ENCODE results near the gene NAT10. TPM values are rescaled to one million over a fixed set of nuclear protein-coding genes. Genes with fewer than 3 reads are reported as not detected.
"Not testable (repeated sequence)": the region's sequence is repeated elsewhere in the genome, so short reads cannot be mapped to it uniquely, and the experiment has no call there.

The NAT10 gene
- total RNA-seq, 2 experiments from 2014 or later, result 129 to 137 TPM

DNA sequence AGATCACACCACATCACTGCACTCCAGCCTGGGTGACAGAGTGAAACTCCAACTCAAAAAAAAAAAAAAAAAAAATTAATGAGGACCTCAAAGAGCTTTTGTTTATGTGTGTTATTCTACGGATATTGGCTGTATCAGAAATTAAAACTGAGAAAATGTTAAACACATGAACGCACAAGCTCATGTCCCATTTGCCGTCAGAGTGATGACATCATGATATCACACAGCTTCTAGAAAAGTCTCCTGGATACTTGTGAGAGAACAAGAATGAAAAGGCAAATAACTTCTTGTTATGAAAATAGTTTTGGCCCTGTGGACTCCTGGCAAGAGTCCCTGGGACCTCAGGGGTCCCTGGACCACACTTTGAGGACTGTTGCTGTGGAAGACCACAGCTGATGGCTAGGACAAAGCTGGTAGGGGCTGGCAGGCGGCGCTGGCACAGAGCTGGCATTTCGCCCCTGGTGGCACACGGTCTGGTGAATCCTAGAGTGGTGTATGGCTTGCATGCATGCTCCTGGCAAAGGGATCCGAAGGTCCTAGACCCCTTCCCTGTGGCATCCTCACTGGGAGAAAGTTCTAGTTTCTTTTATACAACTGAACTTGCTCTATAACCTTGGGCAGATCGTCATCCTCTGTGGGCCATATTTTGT, 73.7 kb downstream of the NAT10 start:
- no peaks in the 10 kb centered on the region for H3K9me3 Mint-ChIP-seq
- no peaks in the 10 kb centered on the region for H3K36me3 Mint-ChIP-seq (ENCODE audit: low read depth)
- DNase-seq (no peak), ATAC-seq (no peak)
- TF ChIP-seq, protein P1, sequence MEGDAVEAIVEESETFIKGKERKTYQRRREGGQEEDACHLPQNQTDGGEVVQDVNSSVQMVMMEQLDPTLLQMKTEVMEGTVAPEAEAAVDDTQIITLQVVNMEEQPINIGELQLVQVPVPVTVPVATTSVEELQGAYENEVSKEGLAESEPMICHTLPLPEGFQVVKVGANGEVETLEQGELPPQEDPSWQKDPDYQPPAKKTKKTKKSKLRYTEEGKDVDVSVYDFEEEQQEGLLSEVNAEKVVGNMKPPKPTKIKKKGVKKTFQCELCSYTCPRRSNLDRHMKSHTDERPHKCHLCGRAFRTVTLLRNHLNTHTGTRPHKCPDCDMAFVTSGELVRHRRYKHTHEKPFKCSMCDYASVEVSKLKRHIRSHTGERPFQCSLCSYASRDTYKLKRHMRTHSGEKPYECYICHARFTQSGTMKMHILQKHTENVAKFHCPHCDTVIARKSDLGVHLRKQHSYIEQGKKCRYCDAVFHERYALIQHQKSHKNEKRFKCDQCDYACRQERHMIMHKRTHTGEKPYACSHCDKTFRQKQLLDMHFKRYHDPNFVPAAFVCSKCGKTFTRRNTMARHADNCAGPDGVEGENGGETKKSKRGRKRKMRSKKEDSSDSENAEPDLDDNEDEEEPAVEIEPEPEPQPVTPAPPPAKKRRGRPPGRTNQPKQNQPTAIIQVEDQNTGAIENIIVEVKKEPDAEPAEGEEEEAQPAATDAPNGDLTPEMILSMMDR (IDR thresholded peaks at IDR 0.05), result no peak
- H3K4me1 Mint-ChIP-seq (ENCODE audit: low read depth), result peaks cover 42% of the 10 kb centered on the region
- CTCF ChIA-PET, result interaction anchor here (0.7 to 2.5 kb wide), 3 partner anchors 36 to 243 kb away, joined by 3 to 14 read pairs (median 5); partner anchors contain the start of gene ABTB2
- no peak overlapping the region for H3K4me3 Mint-ChIP-seq
- intact Hi-C loops (cut with micrococcal nuclease), result loop anchor here (5.0 to 10.0 kb wide), 2 partner anchors 63 to 296 kb away; no protein-coding TSS in a partner anchor
- no peaks in the 10 kb centered on the region for H3K27me3 Mint-ChIP-seq
- H3K27ac Mint-ChIP-seq, result no peak overlapping the region
- POLR2A ChIA-PET, result interaction anchor here (0.7 kb wide), 1 partner anchor 55 kb away, joined by 3 read pairs; no protein-coding TSS in a partner anchor

GRCh38 chr11:34180040-34180813, 74.8 kb downstream of the NAT10 start:
- no peaks in the 10 kb centered on the region for H3K27me3 Mint-ChIP-seq
- no peak overlapping the region for H3K4me3 Mint-ChIP-seq
- ChIA-PET CTCF (interaction anchor here (0.7 to 2.5 kb wide), 5 partner anchors 10 to 323 kb away, joined by 3 to 14 read pairs (median 4); partner anchors contain the start of gene ABTB2), POLR2A (interaction anchor here (0.7 kb wide), 1 partner anchor 59 kb away, joined by 3 read pairs; no protein-coding TSS in a partner anchor)
- no peaks in the 10 kb centered on the region for H3K36me3 Mint-ChIP-seq (ENCODE audit: low read depth)
- H3K4me1 Mint-ChIP-seq (ENCODE audit: low read depth), result peaks cover 36% of the 10 kb centered on the region
- TF ChIP-seq, protein P1 (IDR thresholded peaks at IDR 0.05), result no peak
- H3K27ac Mint-ChIP-seq, result peak overlapping the region; percentile 61
- H3K9me3 Mint-ChIP-seq, result no peaks in the 10 kb centered on the region
- ATAC-seq, result peak; percentile 68
- intact Hi-C loops (cut with micrococcal nuclease), result loop anchor here (5.0 kb wide), 1 partner anchor 52 kb away; no protein-coding TSS in a partner anchor
- DNase-seq, result peak; percentile 38

- intact Hi-C loops (cut with micrococcal nuclease), result loop anchor here (5.0 kb wide), 1 partner anchor 52 kb away; no protein-coding TSS in a partner anchor
- POLR2A ChIA-PET, result interaction anchor here (0.7 kb wide), 1 partner anchor 59 kb away, joined by 3 read pairs; no protein-coding TSS in a partner anchor
Measured at GRCh38 chr11:34180814-34181165, 75.4 kb downstream of the NAT10 start.

DNA sequence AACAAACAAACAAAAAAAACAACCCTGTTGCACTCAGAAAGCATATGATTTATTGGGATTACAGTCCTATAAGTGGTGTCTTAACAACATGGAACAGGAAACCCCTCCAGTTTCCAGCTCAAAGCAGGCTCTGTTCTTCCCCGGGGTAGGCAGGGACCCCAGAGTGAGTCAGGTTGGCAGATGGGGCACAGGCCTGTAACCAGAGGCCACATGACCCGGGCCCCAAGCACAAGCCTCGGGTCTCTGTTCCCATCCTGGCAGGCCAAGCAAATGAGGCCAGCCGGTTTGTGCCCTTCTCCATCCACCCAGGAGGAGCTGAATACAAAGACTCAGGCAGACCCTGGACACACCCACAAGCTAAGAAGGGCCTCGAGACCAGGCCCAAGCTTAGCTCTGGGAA, 75.8 kb downstream of the NAT10 start:
- H3K4me3 Mint-ChIP-seq, result no peak overlapping the region
- peak; percentile 55 for ATAC-seq
- intact Hi-C loops (cut with micrococcal nuclease), result loop anchor here (5.0 kb wide), 1 partner anchor 51 kb away; no protein-coding TSS in a partner anchor

More at GRCh38 chr11:34180814-34181165, 75.4 kb downstream of the NAT10 start:
- H3K27ac Mint-ChIP-seq, result peak overlapping the region; percentile 61
- H3K4me3 Mint-ChIP-seq; H3K36me3 Mint-ChIP-seq (ENCODE audit: low read depth); DNase-seq; H3K27me3 Mint-ChIP-seq; H3K9me3 Mint-ChIP-seq: not testable (repeated sequence)
- CTCF ChIA-PET, result interaction anchor here (0.7 to 1.3 kb wide), 4 partner anchors 11 to 323 kb away, joined by 3 to 4 read pairs (median 3); no protein-coding TSS in a partner anchor
- H3K4me1 Mint-ChIP-seq (ENCODE audit: low read depth), result peaks cover 31% of the 10 kb centered on the region
- peak; percentile 20 for ATAC-seq

More for the DNA sequence above, 75.8 kb downstream of the NAT10 start:
- peak overlapping the region; percentile 61 for H3K27ac Mint-ChIP-seq
- peak; percentile 38 for DNase-seq
- TF ChIP-seq, protein P1 (IDR thresholded peaks at IDR 0.05), result no peak
- no peaks in the 10 kb centered on the region for H3K9me3 Mint-ChIP-seq
- peaks cover 29% of the 10 kb centered on the region for H3K4me1 Mint-ChIP-seq (ENCODE audit: low read depth)
- no peaks in the 10 kb centered on the region for H3K36me3 Mint-ChIP-seq (ENCODE audit: low read depth)
- ChIA-PET CTCF (interaction anchor here (0.7 to 1.9 kb wide), 5 partner anchors 11 to 324 kb away, joined by 3 to 4 read pairs (median 3); no protein-coding TSS in a partner anchor), POLR2A (interaction anchor here (0.7 kb wide), 1 partner anchor 58 kb away, joined by 3 read pairs; no protein-coding TSS in a partner anchor)
- no peaks in the 10 kb centered on the region for H3K27me3 Mint-ChIP-seq
